GM18858 (cell line): ENCODE data around the gene SYT5.
"Not testable (repeated sequence)": the region's sequence is repeated elsewhere in the genome, so short reads cannot be mapped to it uniquely, and the experiment has no call there.

Source experiments
- ATAC-seq: cut with Tn5 transposase; IDR thresholded peaks from one replicate; pipeline ENCODE4 v1.9.1; 2021; ENCODE audit not compliant: unreplicated experiment

Gene SYT5

GRCh38 chr19:55179606-55180484 is at the start of gene SYT5:
Gene SYT5, minus strand, starts transcription at chr19:55180289. Its CDS starts 1,248 bp downstream, at chr19:55179041.
- ATAC-seq = no peak

- ATAC-seq = no peak
These were observed 49.7 kb upstream of the SYT5 start for GRCh38 chr19:55229789-55230182.

DNA sequence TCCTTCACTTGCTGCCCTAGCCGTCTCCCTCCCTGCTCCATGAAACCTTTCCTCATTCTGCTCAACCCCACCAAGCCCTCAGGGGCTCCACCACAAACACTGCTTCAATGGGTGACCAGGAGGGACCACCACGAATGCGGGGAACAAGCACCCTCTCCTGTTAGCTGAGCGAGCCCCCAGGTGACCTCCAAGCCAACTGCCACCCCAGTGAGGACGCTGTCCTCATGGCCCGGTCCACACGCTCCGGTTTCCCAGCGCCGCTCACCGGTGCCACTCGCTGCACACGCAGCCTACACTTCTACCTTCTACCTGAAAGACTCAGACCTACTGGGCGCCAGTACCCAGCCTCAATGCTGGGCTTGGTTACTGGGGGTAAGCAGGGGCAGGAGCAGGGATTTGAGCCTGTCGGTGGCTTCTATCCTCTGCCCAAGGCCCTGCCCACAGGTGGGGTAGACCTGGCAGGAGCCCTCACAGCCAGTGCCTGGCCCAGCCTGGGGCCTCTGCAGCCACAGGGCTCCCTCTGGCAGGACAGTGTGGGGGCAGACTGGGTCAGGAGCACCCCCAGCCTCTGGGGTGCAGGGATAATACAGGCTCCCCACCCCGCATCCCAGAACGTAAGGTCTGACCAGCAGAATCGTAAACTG is 49.2 kb upstream of the SYT5 start:
- no peak for ATAC-seq

GRCh38 chr19:55228403-55229031 is 48.4 kb upstream of the SYT5 start, which contains the start of gene TMEM86B:
Gene TMEM86B, minus strand, starts transcription at chr19:55228763. Its CDS starts 22 bp downstream, at chr19:55228741.
- no peak for ATAC-seq

- no peak for ATAC-seq
These were observed 47.9 kb upstream of the SYT5 start for GRCh38 chr19:55228015-55228391.

DNA sequence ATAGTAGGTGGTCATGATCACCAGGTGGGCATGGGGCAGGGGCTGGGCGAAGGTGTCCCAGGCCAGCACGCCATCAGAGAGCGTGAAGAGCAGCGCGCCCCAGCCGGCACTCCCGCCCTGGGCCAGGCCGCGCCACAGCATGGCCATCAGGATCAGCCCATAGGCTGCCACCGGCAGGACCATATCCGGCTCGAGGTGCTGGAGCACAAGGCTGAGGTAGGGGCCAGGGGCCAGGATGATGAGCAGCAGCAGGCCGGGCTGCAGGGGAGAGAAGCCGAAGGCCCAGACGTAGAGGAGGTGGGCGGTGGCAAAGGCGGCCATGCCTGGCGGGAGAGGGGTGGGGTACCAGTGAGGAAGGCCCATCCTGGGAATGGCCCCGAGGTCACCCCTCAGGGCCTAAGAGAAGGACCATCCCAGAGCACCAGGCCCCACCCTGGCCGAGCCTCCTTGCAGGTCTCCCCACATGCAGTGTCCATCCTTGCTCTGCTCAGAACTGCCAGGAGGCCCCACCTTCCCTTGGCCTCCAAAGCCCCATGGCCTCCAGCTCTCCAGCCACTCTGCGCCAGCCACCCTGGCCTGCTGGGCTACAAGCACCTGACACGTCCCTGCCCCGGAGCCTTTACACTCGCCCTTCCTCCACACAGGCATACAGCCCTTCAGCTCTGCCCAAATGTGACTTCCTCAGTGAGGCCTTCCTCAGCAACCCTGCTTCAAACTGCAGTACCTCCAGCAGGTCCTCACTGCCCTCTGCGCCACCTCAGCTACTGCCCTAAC is 47.3 kb upstream of the SYT5 start:
- ATAC-seq = no peak

DNA sequence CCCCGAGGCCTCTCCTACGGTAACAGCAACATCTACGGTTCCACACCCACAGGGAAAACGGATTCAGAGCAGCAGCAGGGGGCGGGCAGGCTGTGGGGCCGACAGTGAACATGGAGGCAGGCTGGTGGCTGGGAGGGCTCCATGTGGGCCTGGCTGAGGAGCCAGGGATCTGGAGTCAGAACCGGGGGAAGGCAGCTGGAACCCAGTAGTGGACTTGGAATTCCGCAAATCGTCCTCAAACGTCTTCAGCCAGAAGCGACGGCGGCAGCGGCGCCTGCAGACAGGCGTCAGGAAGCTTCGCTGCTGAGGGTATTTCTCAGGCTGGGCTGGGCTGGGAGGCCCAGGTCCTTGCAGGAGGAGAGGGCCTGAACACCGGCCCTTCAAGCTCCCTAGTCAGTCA is 46.7 kb upstream of the SYT5 start:
- ATAC-seq = no peak

DNA sequence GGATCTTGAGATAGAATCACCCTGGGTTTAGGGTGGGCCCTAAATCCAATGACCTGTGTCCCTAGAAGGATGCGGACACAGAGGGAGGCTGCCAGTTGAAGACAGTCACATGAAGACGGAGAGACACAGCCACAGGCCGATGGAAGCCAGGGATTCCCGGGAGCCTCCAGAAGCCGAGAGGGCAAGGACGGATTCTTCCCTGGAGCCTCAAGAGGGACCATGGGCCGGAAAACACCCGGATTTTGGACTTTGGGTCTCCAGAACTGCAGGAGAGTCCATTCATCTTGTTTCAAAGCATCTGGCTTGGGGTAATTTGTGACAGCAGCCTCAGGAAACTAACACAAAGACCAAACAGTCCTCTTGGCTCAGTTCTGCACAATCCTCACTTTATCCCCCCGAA is 46.2 kb upstream of the SYT5 start:
- ATAC-seq = no peak

GRCh38 chr19:55225415-55225958 is 45.4 kb upstream of the SYT5 start:
- no peak for ATAC-seq

DNA sequence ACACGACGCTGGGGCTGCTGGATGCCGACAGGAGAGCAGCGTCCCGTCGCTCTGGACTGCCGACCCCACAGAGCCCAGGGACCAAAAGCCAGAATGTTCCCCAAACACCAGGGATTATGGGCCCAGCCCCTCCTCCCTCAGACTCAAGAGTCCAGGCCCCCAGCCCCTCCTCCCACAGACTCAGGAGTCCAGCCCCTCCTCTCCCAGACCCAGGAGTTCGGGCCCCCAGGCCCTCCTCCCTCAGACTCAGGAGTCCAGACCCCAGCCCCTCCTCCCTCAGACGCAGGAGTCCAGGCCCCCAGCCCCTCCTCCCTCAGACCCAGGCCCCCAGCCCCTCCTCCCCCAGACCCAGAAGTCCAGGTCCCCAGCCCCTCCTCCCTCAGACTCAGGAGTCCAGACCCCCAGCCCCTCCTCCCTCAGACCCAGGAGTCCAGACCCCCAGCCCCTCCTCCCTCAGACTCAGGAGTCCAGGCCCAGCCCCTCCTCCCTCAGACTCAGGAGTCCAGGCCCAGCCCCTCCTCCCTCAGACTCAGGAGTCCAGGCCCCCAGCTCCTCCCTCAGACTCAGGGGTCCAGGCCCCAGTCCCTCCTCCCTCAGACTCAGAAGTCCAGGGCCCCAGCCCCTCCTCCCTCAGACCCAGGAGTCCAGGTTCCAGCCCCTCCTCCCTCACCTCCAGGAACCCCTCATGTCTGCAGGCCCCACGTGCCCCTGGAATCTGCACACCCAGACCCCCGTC is 44.8 kb upstream of the SYT5 start:
- ATAC-seq = not testable (repeated sequence)

DNA sequence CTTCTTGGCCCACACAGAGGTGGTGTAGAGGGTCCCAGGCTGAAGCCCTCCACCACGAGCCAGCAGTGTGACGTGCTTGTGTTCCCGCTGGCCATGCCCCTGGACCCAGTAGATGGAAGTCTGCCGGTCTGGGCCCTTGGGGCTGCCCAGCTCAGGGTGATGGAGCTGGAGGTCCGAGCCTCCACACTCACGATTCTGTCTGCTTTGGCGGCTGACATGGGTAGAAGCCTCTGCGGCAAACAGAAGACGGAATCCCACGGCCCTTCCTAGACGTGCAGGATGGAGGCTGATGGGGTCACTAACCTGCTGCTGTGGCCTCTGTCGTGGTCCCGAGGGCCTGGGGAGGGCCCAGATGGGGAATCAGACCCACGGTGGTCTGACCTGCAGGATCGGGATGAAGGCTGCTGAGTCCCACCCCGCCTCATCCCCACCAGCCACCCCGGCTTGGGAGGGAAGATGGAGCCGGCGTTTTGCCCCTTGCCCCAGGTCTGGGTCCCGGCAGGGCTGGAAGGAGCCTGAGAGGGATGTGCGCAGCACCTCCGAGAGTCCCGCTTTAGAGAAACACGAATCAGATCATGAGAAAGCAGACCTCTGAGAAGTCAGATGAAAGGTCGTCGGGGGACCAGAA is 44.1 kb upstream of the SYT5 start:
- no peak for ATAC-seq

DNA sequence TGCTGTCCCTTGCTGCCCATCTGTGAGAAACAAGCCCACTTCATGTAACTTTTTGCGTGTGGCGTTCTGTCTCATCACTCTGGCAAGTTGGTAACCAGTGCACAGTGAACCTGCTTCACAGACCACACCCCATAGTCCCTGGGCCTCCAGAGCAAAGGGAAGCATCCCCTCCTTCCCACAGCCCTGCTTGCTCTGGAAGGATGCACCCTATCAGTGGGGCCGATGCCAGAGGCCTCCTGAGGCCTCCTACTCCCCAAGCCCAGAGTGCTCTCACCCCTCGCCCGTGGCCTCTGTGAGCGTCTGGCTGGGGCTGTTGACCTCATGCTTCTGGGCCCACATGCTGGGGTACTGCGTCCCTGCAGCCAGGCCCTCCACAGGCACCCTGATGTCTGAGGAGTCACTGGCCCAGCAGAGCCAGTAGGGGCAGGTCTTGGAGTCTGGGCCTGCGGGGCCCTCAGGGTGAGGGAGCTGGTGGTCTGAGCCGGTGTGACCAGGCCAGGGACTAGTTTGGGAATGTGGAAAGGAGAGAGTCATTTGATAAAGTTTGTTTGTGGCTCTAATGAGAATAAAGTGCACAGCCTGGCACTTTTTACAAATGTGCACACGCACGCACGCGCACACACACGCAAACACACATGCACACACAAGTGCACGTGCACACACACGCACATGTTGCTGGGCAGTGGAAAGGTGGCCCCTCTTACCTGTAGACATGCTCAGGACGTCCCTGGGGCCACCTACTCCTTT is 43.4 kb upstream of the SYT5 start:
- no peak for ATAC-seq

- no peak for ATAC-seq
These were observed 40.4 kb upstream of the SYT5 start for GRCh38 chr19:55220525-55220924.

GRCh38 chr19:55216461-55217198 is 36.5 kb upstream of the SYT5 start:
- ATAC-seq = no peak

GRCh38 chr19:55213547-55213946 is 33.5 kb upstream of the SYT5 start:
- no peak for ATAC-seq

- ATAC-seq = no peak
These were observed 32.4 kb upstream of the SYT5 start for GRCh38 chr19:55212447-55212846.

- ATAC-seq = no peak
These were observed 29.8 kb upstream of the SYT5 start for GRCh38 chr19:55209693-55210472.
